Transverse colon (tissue), 4 donors: ENCODE results near the gene PTPRN2.

Experiments used
- EP300 ChIP-seq: sonication (generic); formaldehyde crosslinking; IDR thresholded peaks from one replicate; pipeline ENCODE4 v1.6.1; 2017; ENCODE audit warnings: antibody characterized with exemption, low read depth
- POLR2A ChIP-seq: fragments of 450-650 bp; IDR thresholded peaks from one replicate; pipeline ENCODE4 v1.6.1; 2016; ENCODE audit warnings: antibody characterized with exemption, mild to moderate bottlenecking, moderate library complexity
- POLR2AphosphoS5 ChIP-seq, 3 donors: sonication (generic); formaldehyde crosslinking; IDR thresholded peaks; one replicate each; pipeline ENCODE4 v1.6.1; 2016; ENCODE audit warnings: antibody characterized with exemption in 3 of 3
- TF ChIP-seq, protein P1 (sequence below), 5 experiments: fragments of 200-600 bp in 3 of 5; fragments of 450-650 bp in 2 of 5; sonication (generic) in 3 of 5; IDR thresholded peaks; 1 replicate in 2 of 5; 2 replicates in 3 of 5; pipeline ENCODE4 v1.5.1; 2016 to 2017; ENCODE audit warnings: antibody characterized with exemption in 5 of 5, inconsistent platforms in 3 of 5, mild to moderate bottlenecking in 2 of 5, moderate library complexity in 1 of 5

DNA sequence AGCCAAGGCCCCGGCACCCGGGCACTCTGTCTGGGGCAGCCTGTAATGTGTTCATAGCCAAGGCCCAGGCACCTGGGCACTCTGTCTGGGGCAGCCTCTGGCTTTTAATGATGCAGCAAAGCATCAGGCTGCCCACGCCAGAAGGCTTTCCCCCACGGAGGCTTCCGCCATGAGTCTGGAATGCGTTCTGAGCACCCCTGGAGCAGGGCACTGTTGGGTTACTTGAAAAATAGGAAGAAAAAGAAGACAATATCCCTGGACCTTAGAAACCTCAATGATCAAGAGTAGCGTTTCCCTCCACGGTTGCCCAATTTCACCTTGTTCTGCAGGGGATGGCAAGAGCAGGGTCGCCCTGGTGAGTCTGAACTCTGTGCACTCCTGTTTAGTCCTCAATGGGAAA lies 565.0 kb downstream of the PTPRN2 start:
- TF ChIP-seq POLR2A = no peak
- TF ChIP-seq, protein P1, sequence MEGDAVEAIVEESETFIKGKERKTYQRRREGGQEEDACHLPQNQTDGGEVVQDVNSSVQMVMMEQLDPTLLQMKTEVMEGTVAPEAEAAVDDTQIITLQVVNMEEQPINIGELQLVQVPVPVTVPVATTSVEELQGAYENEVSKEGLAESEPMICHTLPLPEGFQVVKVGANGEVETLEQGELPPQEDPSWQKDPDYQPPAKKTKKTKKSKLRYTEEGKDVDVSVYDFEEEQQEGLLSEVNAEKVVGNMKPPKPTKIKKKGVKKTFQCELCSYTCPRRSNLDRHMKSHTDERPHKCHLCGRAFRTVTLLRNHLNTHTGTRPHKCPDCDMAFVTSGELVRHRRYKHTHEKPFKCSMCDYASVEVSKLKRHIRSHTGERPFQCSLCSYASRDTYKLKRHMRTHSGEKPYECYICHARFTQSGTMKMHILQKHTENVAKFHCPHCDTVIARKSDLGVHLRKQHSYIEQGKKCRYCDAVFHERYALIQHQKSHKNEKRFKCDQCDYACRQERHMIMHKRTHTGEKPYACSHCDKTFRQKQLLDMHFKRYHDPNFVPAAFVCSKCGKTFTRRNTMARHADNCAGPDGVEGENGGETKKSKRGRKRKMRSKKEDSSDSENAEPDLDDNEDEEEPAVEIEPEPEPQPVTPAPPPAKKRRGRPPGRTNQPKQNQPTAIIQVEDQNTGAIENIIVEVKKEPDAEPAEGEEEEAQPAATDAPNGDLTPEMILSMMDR (IDR thresholded peaks at IDR 0.05) = no peak
- no peak for TF ChIP-seq EP300
- TF ChIP-seq POLR2AphosphoS5 (IDR thresholded peaks at IDR 0.05) = no peak
